ENCODE measurements around the gene NLE1. TPM values are rescaled to one million over a fixed set of nuclear protein-coding genes. Genes with fewer than 3 reads are reported as not detected.

The NLE1 gene
- total RNA-seq, 1 experiment from 2014 or later = 36.2 TPM

GRCh38 chr17:35079547-35080423 is 62.3 kb downstream of the NLE1 start:
- BruUV-seq (replicated peaks) = no TSS peak
- no peak for TF ChIP-seq CTCF (IDR thresholded peaks at IDR 0.05; ENCODE audit: unreplicated experiment)
- intact Hi-C loops (cut with micrococcal nuclease) = loop anchor here (2.0 kb wide), 1 partner anchor 17 kb away; the partner anchor contains the start of gene RFFL
- ChIA-PET POLR2A (interaction anchor here (1.2 to 9.8 kb wide), 6 partner anchors 8 to 510 kb away, joined by 4 to 119 read pairs (median 4); partner anchors contain the start of genes RFFL and SLFN5), CTCF (interaction anchor here (0.7 to 1.8 kb wide), 4 partner anchors 10 to 81 kb away, joined by 3 to 6 read pairs (median 5); no protein-coding TSS in a partner anchor)
- DNase-seq (ENCODE audit: unreplicated experiment) = peak; percentile 72
- Mint-ChIP-seq H3K4me3 (ENCODE audit: unreplicated experiment) (no peak overlapping the region), H3K9me3 (ENCODE audit: unreplicated experiment) (no peaks in the 10 kb centered on the region), H3K27ac (ENCODE audit: low read depth, unreplicated experiment) (peak overlapping the region; percentile 20), H3K36me3 (ENCODE audit: insufficient read depth, unreplicated experiment) (no peaks in the 10 kb centered on the region), H3K4me1 (ENCODE audit: insufficient read depth, unreplicated experiment) (peaks cover 22% of the 10 kb centered on the region), H3K27me3 (ENCODE audit: insufficient read depth, unreplicated experiment) (no peaks in the 10 kb centered on the region)

Other genes starting within 250 kb of the NLE1 start
- gene CCT6B, start 180.8 kb downstream of the NLE1 start, total RNA-seq (2022) = 4.6 and 5.7 TPM in 2 replicates
- 21.6 and 26.3 TPM in 2 replicates for gene ZNF830, start 180.8 kb downstream of the NLE1 start, total RNA-seq (2022)
- gene LIG3, start 161.8 kb downstream of the NLE1 start, total RNA-seq (2022) = 31.1 and 39.7 TPM in 2 replicates
- gene RFFL, start 78.6 kb downstream of the NLE1 start, total RNA-seq (2022) = 22.0 and 22.6 TPM in 2 replicates
- 9.6 and 13.0 TPM in 2 replicates for gene RAD51D, start 22.4 kb downstream of the NLE1 start, total RNA-seq (2022)
- gene FNDC8, start 20.7 kb downstream of the NLE1 start, total RNA-seq (2022) = not detected in 2 replicates
- gene UNC45B, start 5.5 kb upstream of the NLE1 start, total RNA-seq (2022) = not detected in 2 replicates
- gene SLC35G3, start 52.1 kb upstream of the NLE1 start, total RNA-seq (2022) = not detected in 2 replicates
- 133 and 205 TPM in 2 replicates for gene SLFN5, start 100.8 kb upstream of the NLE1 start, total RNA-seq (2022)
- gene SLFN11, start 231.3 kb upstream of the NLE1 start, total RNA-seq (2022) = not detected in 2 replicates

All from MCF 10A (cell line).